Activated CD4-positive, alpha-beta memory T cell treated with anti-CD3 and anti-CD28 coated beads, Interleukin-2, amount 10 ng/mL, durations not matched to agents 7 days and 5 days (primary cell): Measurements from ENCODE around the gene NCBP3. TPM values are rescaled to one million over a fixed set of nuclear protein-coding genes. Genes with fewer than 3 reads are reported as not detected.

Source experiments
- CTCF ChIA-PET: fragments of 350-600 bp; sonication (Branson Sonifier 250); formaldehyde crosslinking; loops from one replicate; lab custom pipeline; 2021; ENCODE audit warnings: antibody characterized with exemption, inconsistent platforms; lab: Charles Lee
- POLR2A ChIA-PET: fragments of 350-600 bp; sonication (Branson Sonifier 250); formaldehyde crosslinking; loops from one replicate; lab custom pipeline; 2021; ENCODE audit warnings: antibody characterized with exemption; lab: Charles Lee
- DNase-seq: peaks from one replicate; pipeline ENCODE4 v3.0.0-alpha.2; 2020
- H3K27ac Mint-ChIP-seq: one replicate; pipeline ENCODE4 v1.8.0; 2021; ENCODE audit warnings: mild to moderate bottlenecking, mixed read lengths
- H3K27me3 Mint-ChIP-seq: one replicate; pipeline ENCODE4 v1.8.0; 2021; ENCODE audit warnings: mixed read lengths
- H3K36me3 Mint-ChIP-seq: one replicate; pipeline ENCODE4 v1.8.0; 2021; ENCODE audit warnings: low read depth, mixed read lengths
- H3K4me1 Mint-ChIP-seq: one replicate; pipeline ENCODE4 v1.8.0; 2021; ENCODE audit warnings: mixed read lengths
- H3K4me3 Mint-ChIP-seq: one replicate; pipeline ENCODE4 v1.8.0; 2021; ENCODE audit warnings: mild to moderate bottlenecking, mixed read lengths
- H3K9me3 Mint-ChIP-seq: one replicate; pipeline ENCODE4 v1.8.0; 2021; ENCODE audit warnings: mixed read lengths
- total RNA-seq, 2 experiments: library from RNA; stranded (reverse); gene quantifications; one replicate each; pipeline ENCODE4 v1.2.3, GENCODE V29; 2021

The NCBP3 gene, protein sequence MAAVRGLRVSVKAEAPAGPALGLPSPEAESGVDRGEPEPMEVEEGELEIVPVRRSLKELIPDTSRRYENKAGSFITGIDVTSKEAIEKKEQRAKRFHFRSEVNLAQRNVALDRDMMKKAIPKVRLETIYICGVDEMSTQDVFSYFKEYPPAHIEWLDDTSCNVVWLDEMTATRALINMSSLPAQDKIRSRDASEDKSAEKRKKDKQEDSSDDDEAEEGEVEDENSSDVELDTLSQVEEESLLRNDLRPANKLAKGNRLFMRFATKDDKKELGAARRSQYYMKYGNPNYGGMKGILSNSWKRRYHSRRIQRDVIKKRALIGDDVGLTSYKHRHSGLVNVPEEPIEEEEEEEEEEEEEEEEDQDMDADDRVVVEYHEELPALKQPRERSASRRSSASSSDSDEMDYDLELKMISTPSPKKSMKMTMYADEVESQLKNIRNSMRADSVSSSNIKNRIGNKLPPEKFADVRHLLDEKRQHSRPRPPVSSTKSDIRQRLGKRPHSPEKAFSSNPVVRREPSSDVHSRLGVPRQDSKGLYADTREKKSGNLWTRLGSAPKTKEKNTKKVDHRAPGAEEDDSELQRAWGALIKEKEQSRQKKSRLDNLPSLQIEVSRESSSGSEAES
- 10 to 100 TPM; 42.8 to 43.9 TPM for total RNA-seq

DNA sequence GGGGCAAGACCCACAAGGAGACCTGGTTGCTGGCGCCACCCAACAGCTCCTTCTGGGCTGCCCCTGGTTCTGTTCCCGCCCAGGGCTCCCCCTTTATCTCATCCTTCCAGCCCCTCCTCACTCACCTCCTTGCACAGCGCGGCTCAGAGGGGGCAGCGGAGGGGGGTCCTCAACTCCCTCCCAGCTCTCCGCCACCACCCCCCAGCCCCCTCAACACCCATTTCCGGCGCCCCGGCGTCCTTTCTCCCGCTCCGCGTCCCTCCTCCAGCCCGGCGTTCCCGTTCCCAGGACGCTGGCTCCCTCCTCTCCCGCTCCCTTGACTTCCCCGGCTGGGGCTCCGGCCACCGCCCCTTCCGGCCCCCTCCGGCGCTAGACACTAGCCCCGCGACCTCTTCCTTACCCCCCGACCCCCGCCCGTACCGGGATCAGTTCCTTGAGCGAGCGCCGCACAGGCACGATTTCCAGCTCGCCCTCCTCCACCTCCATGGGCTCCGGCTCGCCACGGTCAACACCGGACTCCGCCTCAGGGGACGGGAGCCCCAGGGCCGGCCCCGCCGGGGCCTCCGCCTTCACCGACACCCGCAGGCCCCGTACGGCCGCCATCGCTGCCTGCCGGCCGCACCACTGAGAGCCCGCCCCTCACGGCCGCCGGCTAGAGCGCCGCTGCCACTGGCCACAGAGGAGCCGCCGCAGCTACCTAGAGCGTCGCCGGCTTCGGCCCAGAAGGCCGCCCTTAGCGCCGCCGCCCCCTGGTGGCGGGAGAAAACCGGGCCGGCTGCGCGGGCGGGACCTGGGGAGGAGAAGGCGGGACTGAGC is at the start of gene NCBP3:
Gene NCBP3, minus strand, starts transcription at position 626 of the 816 bp plus-strand sequence. Its CDS starts 23 bp downstream, at position 603.
- Mint-ChIP-seq H3K9me3 (no peaks in the 10 kb centered on the region), H3K27me3 (peaks cover 9% of the 10 kb centered on the region), H3K4me3 (peak within 1 kb of the TSS; percentile 95), H3K36me3 (peaks cover 32% of the 10 kb centered on the region), H3K4me1 (peaks cover 25% of the 10 kb centered on the region), H3K27ac (peak within 1 kb of the TSS; percentile 88)
- peak; percentile 92 for DNase-seq
- POLR2A ChIA-PET = interaction anchor here (0.9 to 3.2 kb wide), 17 partner anchors 12 to 311 kb away, joined by 3 to 12 read pairs (median 4); partner anchors contain the start of genes CAMKK1 and HASPIN
- CTCF ChIA-PET = interaction anchor here (0.6 to 7.0 kb wide), 53 partner anchors 9 to 922 kb away, joined by 3 to 139 read pairs (median 4); partner anchors contain the start of genes CAMKK1, CTNS, CYB5D2 and HASPIN

DNA sequence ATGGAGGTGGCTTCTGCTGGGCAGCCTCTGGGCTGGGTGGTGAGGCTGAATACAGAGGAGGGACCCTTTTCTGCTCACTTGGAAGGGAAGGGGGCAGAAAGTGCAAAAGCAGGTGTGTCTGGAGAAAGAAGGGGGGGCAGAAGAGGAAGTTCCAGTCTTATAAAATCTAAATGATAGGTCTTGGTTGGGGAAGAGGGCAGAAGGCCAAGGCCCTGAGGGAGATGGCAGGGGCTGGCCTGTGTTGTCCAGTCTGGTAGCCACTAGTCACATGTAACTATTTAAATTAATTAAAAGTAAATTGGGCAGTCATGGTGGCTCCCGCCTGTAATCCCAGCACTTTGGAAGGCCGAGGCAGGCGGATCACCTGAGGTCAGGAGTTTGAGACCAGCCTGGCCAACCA is 49.3 kb upstream of the NCBP3 start:
- Mint-ChIP-seq H3K36me3 (no peaks in the 10 kb centered on the region), H3K4me1 (peaks cover 20% of the 10 kb centered on the region), H3K9me3 (no peaks in the 10 kb centered on the region), H3K27ac (peak overlapping the region; percentile 47), H3K4me3 (no peak overlapping the region), H3K27me3 (peaks cover 8% of the 10 kb centered on the region)
- DNase-seq = no peak
- ChIA-PET POLR2A (no interaction called here), CTCF (no interaction called here)

DNA sequence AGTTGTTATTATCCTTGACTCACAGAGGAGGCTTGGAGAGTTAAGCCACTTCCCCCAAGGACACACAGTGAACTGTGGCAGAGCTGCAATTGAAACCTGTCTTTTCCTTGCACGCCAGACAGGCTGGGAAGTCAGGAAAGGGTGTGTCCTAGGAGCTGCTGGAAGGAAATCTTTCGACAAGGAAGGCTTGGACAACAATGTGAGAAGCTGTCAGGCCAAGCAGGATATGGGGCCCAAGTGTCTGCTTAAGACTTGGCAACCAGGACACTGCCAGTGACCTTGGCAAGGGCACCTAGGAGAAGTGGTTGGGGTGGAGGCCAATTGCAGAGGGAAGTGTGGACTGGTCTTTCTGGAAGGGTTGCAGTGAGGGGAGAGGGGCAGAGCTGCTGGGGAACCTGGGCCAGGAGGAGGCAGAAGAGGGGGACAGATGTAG is 48.9 kb upstream of the NCBP3 start:
- CTCF ChIA-PET = interaction anchor here (1.2 to 2.8 kb wide), 3 partner anchors 19 to 49 kb away, joined by 4 to 14 read pairs (median 6); partner anchors contain the start of genes NCBP3 and P2RX1
- Mint-ChIP-seq H3K9me3 (no peaks in the 10 kb centered on the region), H3K27ac (peak overlapping the region; percentile 47), H3K27me3 (peaks cover 8% of the 10 kb centered on the region), H3K4me3 (no peak overlapping the region), H3K4me1 (peaks cover 20% of the 10 kb centered on the region), H3K36me3 (no peaks in the 10 kb centered on the region)
- POLR2A ChIA-PET = interaction anchor here (0.7 to 0.8 kb wide), 2 partner anchors 8 to 30 kb away, joined by 3 read pairs; no protein-coding TSS in a partner anchor
- no peak for DNase-seq

DNA sequence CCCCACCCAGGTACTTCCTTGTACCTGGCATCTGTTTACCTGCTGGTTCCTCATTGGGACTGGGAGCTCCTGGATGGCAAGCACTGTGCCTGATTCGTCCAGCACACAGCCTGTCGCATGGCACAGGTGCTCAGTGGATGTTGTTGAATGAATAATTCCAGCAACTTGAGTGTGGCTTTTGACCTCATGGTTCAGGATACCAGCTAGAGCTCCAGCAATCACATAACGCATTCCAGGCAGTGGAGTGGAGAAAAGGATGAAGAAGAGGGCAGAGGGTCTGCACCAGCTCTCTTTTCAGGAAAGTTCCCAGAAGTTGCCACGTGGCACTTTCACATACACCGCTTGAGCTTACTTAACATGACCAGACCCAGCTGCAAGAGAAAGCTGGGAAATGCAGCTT is 48.1 kb upstream of the NCBP3 start:
- no peaks in the 10 kb centered on the region for H3K9me3 Mint-ChIP-seq
- ChIA-PET CTCF (interaction anchor here (0.5 to 2.8 kb wide), 4 partner anchors 20 to 52 kb away, joined by 4 to 14 read pairs (median 5); partner anchors contain the start of genes NCBP3 and P2RX1), POLR2A (interaction anchor here (0.8 to 2.1 kb wide), 3 partner anchors 8 to 171 kb away, joined by 3 to 7 read pairs (median 3); partner anchors contain the start of gene HASPIN)
- H3K36me3 Mint-ChIP-seq = no peaks in the 10 kb centered on the region
- peak overlapping the region; percentile 73 for H3K4me3 Mint-ChIP-seq
- H3K27me3 Mint-ChIP-seq = peaks cover 8% of the 10 kb centered on the region
- peak overlapping the region; percentile 72 for H3K27ac Mint-ChIP-seq
- H3K4me1 Mint-ChIP-seq = peaks cover 20% of the 10 kb centered on the region
- no peak for DNase-seq

DNA sequence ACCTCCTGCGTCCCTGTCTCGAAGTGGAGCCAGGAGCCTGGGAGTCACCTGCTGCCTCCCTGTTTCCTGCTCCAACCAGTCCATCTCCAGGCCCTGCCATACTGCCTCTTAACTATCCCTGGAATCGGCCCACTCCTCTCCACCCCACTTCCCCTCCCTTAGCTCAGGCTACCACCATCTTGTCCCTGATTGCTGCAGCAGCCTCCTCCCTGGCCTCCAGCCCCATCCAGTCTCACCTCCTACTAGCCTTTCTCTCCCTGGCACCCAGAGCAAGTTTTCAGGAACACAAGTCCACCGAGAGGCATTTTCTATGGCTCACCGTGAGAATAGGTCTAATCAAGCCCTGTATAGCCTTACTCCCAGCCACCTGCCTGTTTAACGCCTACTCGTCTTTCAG is 47.7 kb upstream of the NCBP3 start:
- ChIA-PET POLR2A (interaction anchor here (1.4 to 2.1 kb wide), 3 partner anchors 72 to 249 kb away, joined by 3 to 7 read pairs (median 5); partner anchors contain the start of genes CYB5D2, HASPIN and ZZEF1), CTCF (interaction anchor here (1.2 to 2.8 kb wide), 4 partner anchors 20 to 48 kb away, joined by 4 to 14 read pairs (median 5); partner anchors contain the start of genes NCBP3 and P2RX1)
- Mint-ChIP-seq H3K27me3 (peaks cover 8% of the 10 kb centered on the region), H3K4me1 (peaks cover 20% of the 10 kb centered on the region), H3K4me3 (peak overlapping the region; percentile 73), H3K36me3 (no peaks in the 10 kb centered on the region), H3K27ac (peak overlapping the region; percentile 72), H3K9me3 (no peaks in the 10 kb centered on the region)
- DNase-seq = no peak

DNA sequence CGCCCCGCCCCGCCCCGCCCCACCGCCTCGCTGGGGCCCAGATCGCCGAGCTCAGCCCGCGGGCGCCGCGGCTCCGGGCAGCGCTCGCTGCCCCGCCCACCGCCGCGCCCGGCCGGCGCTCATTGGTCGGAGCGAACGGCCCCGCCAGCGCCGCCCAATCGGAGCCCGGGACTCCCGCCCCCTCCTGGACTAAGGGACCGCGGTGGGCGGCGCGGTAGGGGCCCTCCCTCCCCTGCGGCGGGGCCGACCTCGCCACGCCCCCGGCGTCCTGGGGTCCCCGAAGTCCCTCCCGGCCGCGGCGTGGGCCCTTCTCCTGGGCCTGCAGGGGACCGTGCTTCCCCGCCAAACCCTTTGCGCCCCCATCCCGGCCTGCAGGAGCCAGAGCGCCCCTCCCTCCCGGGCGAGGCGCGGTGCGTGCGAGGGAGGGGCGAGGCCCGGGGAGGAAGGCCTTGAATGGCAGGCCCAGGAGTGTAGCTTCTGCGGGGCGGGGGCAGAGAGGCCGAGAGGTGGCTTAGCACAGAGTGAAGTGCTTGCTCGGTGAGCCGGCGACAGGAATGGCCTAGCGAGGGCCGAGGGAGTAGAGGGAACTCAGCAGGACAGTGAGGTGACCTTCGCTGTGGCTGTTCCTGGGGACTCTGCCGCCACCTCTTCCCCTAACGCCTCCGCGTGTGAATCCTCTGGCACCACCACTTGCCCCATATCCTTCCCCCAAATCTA is 47.1 kb upstream of the NCBP3 start, which contains the start of gene CAMKK1:
Gene CAMKK1, minus strand, starts transcription at position 51 of the 717 bp plus-strand sequence. CDS start 7,366 bp downstream, outside the sequence.
- H3K27ac Mint-ChIP-seq = peak within 1 kb of the TSS; percentile 72
- H3K9me3 Mint-ChIP-seq = no peaks in the 10 kb centered on the region
- peak; percentile 92 for DNase-seq
- ChIA-PET CTCF (interaction anchor here (1.0 to 2.8 kb wide), 3 partner anchors 30 to 49 kb away, joined by 3 to 14 read pairs (median 4); partner anchors contain the start of gene NCBP3), POLR2A (interaction anchor here (0.8 to 2.1 kb wide), 5 partner anchors 10 to 250 kb away, joined by 3 to 7 read pairs (median 5); partner anchors contain the start of genes CYB5D2, HASPIN, NCBP3 and ZZEF1)
- H3K4me1 Mint-ChIP-seq = peaks cover 20% of the 10 kb centered on the region
- peaks cover 8% of the 10 kb centered on the region for H3K27me3 Mint-ChIP-seq
- no peaks in the 10 kb centered on the region for H3K36me3 Mint-ChIP-seq
- peak within 1 kb of the TSS; percentile 74 for H3K4me3 Mint-ChIP-seq

DNA sequence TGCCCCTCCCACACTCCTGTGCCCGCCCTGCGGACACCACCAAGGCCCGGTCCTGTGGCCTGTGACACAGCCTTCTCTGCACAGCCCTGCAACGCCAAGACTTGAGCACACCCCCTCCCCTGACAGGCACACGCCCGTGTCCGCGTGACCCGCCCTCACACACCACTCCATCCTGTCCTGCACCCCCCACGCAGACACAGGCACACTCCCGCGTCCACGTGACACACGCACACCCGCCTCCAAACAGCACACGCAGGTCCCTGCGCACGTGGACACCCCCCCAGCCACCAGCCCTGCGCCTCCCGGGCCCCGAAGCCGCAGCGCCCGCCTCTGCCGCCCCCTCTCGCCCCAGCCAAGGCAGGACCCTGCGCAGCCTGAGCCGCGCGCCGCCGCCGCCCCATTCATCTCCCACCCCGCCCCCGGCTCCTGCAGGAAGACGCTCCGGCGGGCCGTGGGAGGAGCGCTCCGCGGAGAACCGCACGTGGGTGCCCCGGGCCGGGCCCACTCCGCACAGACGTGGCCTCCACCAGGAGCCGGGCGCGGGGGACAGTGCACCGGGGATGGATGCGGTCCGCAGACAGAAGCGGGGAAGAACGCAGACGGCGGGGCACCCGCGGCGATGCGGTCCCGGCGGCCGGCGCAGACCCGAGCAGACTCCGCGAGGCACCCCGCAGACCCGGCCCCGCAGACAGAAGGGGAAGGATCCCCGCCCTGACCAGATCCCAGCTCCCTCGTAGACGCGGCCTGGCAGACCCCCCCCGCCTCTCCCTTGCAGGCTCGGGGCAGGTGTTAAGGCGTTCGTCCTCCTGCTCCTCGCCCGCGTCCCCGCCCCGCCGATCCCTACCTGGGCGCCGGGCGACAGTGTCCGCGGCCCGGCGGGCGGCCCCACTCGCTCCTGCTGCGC is 46.3 kb upstream of the NCBP3 start:
- Mint-ChIP-seq H3K36me3 (no peaks in the 10 kb centered on the region), H3K27ac (no peak overlapping the region), H3K27me3 (peaks cover 8% of the 10 kb centered on the region), H3K4me3 (peak overlapping the region; percentile 74), H3K9me3 (no peaks in the 10 kb centered on the region), H3K4me1 (peaks cover 25% of the 10 kb centered on the region)
- ChIA-PET CTCF (interaction anchor here (1.0 to 2.8 kb wide), 3 partner anchors 29 to 49 kb away, joined by 3 to 14 read pairs (median 4); partner anchors contain the start of gene NCBP3), POLR2A (interaction anchor here (0.8 to 2.1 kb wide), 4 partner anchors 11 to 251 kb away, joined by 3 to 7 read pairs (median 6); partner anchors contain the start of genes CYB5D2, NCBP3 and ZZEF1)
- peak; percentile 75 for DNase-seq

DNA sequence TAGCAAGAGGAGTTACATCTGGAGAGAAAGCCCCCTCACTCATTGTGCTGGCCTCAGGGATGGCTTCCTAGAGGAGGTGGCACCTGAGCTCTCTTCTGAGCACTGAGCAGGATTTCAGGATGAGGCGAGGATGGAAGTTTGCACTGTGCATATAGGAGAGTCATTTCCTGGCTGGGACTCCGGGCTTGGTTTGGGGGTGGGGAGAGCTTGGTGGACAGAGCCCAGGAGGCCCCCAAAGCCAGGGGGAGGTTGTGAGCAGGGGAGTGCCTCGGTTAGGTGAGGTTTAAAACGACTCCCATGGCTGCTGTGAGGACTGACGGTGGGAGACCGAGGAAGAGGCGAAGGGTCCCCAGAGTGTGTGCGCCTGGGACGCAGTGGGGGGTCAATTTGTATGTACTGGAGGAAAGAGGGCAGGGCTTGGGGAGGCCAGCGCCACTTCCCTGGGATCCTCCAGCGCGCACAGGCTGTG is 45.6 kb upstream of the NCBP3 start:
- no peaks in the 10 kb centered on the region for H3K36me3 Mint-ChIP-seq
- ChIA-PET POLR2A (no interaction called here), CTCF (no interaction called here)
- no peak overlapping the region for H3K27ac Mint-ChIP-seq
- DNase-seq = no peak
- H3K4me1 Mint-ChIP-seq = peaks cover 32% of the 10 kb centered on the region
- peak overlapping the region; percentile 74 for H3K4me3 Mint-ChIP-seq
- no peaks in the 10 kb centered on the region for H3K9me3 Mint-ChIP-seq
- H3K27me3 Mint-ChIP-seq = peaks cover 8% of the 10 kb centered on the region

DNA sequence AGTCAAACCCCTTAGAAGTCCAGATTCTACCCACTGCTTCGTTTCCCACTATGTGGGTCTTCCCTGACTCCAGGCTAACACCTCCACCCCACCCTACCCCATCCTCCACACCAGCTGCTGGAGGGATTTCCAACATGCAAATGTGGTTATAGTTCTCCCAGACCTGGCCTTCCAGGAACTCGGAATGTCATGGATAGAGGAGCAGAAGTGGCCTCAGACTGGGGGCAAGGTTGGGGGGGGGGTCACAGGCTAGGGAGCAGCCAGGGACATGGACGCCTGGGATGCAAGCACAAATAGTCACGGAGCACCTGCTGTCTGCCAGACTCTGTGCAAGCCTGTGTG is 44.8 kb upstream of the NCBP3 start:
- Mint-ChIP-seq H3K4me1 (peaks cover 40% of the 10 kb centered on the region), H3K27me3 (peaks cover 8% of the 10 kb centered on the region), H3K27ac (no peak overlapping the region), H3K4me3 (no peak overlapping the region), H3K36me3 (no peaks in the 10 kb centered on the region), H3K9me3 (no peaks in the 10 kb centered on the region)
- ChIA-PET POLR2A (interaction anchor here (1.8 kb wide), 1 partner anchor 45 kb away, joined by 4 read pairs; the partner anchor contains the start of gene NCBP3), CTCF (interaction anchor here (0.6 to 1.8 kb wide), 2 partner anchors 23 to 47 kb away, joined by 3 to 4 read pairs; no protein-coding TSS in a partner anchor)
- no peak for DNase-seq

DNA sequence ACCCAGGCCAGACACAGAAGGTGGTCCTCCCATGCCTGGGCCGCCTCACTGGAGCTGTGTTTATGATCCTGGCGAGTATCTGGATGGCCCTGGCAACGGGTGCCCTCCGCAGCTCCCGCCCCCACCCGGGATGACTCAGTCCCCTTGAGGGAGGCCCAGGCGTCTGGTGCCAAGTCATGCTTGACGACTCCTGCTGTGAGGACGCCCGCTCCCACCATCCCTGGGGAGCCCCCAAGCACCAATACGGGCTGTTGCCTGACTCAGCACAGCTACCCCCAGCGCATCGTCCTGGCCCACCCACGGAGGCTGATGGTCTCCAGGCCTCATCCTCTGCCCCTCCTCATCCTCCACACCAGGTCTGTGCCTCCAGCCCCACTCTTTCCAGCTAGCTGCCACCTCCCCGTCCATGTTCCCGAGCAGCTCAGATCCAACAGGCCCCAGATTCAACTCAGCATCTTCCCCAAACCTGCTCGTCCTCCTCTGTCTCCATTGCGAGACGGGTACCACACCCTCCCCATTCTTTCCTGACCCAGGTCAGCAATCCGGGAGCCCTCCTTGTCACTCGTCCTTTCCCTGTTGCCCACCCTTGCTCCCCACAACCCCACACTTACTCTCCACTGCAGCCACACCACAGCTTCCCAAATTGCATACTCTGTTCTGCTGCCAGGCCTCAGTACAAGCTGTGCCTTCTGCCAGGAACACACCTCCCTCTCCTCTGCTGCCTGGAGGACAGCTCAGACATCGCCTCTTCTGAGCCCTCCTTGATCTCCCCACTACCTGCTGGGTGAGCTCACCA is 44.2 kb upstream of the NCBP3 start:
- Mint-ChIP-seq H3K36me3 (no peaks in the 10 kb centered on the region), H3K9me3 (no peaks in the 10 kb centered on the region), H3K27me3 (peaks cover 8% of the 10 kb centered on the region), H3K27ac (no peak overlapping the region), H3K4me3 (no peak overlapping the region), H3K4me1 (peaks cover 40% of the 10 kb centered on the region)
- ChIA-PET POLR2A (interaction anchor here (0.5 to 1.8 kb wide), 2 partner anchors 44 to 307 kb away, joined by 3 to 4 read pairs; partner anchors contain the start of gene NCBP3), CTCF (interaction anchor here (0.6 to 1.8 kb wide), 2 partner anchors 24 to 46 kb away, joined by 3 to 4 read pairs; no protein-coding TSS in a partner anchor)
- DNase-seq = no peak
